ENCODE data around the gene SIVA1.
"Not testable (repeated sequence)": the region's sequence is repeated elsewhere in the genome, so short reads cannot be mapped to it uniquely, and the experiment has no call there.

SIVA1 gene

GRCh38 chr14:104721505-104722431 lies 31.2 kb upstream of the SIVA1 start:
- DNase-seq, result no peak

- DNase-seq, result no peak
These were observed 29.9 kb upstream of the SIVA1 start for GRCh38 chr14:104722938-104723650.

GRCh38 chr14:104723651-104724406 lies 29.1 kb upstream of the SIVA1 start, which contains the start of gene ADSS1:
Gene ADSS1, plus strand, starts transcription at chr14:104724229. Its CDS starts 42 bp downstream, at chr14:104724271.
- DNase-seq, result no peak

GRCh38 chr14:104724407-104724980 lies 28.5 kb upstream of the SIVA1 start:
- no peak for DNase-seq

- no peak for DNase-seq
These were observed 27.8 kb upstream of the SIVA1 start for GRCh38 chr14:104724981-104725771.

GRCh38 chr14:104725772-104726548 lies 27.0 kb upstream of the SIVA1 start:
- DNase-seq, result no peak

- DNase-seq, result no peak
These were observed 26.1 kb upstream of the SIVA1 start for GRCh38 chr14:104726600-104727451.

GRCh38 chr14:104728631-104729030 lies 24.3 kb upstream of the SIVA1 start:
- no peak for DNase-seq

- not testable (repeated sequence) for DNase-seq
These were observed 23.6 kb upstream of the SIVA1 start for GRCh38 chr14:104729176-104729834.

GRCh38 chr14:104729835-104730181 lies 23.1 kb upstream of the SIVA1 start:
- no peak for DNase-seq

GRCh38 chr14:104730487-104730886 lies 22.5 kb upstream of the SIVA1 start:
- DNase-seq, result no peak

GRCh38 chr14:104731320-104732294 lies 21.3 kb upstream of the SIVA1 start:
- DNase-seq, result no peak

- DNase-seq, result no peak
These were observed 20.6 kb upstream of the SIVA1 start for GRCh38 chr14:104732355-104732804.

- no peak for DNase-seq
These were observed 19.8 kb upstream of the SIVA1 start for GRCh38 chr14:104732931-104733681.

GRCh38 chr14:104734051-104734587 lies 18.8 kb upstream of the SIVA1 start:
- no peak for DNase-seq

- no peak for DNase-seq
These were observed 18.4 kb upstream of the SIVA1 start for GRCh38 chr14:104734601-104734990.

All from NCI-H2029 treated with DMSO at 0.1 percent for 48 hours (cell line).